GM21576 (cell line): Measurements from ENCODE around the gene GPHN.

ENCODE experiments used
- ATAC-seq: cut with Tn5 transposase; IDR thresholded peaks from one replicate; pipeline ENCODE4 v1.9.1; 2021; ENCODE audit warnings: mild to moderate bottlenecking, moderate library complexity; ENCODE audit not compliant: unreplicated experiment

The GPHN gene

DNA sequence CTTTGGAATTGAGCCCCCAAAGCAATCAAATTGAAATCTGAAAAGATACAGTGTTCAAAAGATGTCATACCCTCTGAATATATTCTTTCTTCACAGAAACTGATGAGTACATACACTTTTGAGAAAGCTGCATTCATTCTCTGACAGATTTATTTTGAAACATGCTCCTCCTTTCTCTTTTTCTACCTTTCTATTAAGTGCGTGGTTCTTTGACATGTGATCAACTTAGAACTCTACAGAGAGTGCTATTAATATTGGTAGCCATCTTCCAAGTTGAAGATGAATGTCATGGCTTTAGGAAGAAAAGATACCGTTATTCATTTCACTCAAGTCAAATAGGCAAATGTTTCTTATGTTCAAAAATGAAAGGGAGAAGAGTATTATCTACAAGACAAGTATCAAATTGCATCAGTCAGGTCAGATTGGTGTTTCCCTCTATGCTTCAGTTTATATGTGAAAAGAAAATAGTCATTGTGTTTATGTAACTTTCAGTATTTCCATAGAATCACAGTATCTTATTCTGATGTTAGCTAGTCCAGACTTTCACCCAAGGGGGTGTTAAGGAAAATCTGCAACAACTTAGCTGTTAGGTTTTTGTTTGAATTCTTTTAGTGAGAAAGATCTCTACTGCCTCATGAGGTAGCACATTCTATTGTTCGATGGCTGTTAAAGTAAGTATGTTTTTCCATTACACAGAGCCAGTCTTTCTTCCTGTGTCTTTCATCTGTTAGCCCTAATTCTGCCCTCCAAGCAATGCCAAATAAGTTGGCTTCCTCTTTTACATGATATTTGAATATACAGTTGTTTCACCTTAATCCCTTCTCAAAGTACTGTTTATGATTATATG, 625.9 kb downstream of the GPHN start:
- ATAC-seq, result no peak

DNA sequence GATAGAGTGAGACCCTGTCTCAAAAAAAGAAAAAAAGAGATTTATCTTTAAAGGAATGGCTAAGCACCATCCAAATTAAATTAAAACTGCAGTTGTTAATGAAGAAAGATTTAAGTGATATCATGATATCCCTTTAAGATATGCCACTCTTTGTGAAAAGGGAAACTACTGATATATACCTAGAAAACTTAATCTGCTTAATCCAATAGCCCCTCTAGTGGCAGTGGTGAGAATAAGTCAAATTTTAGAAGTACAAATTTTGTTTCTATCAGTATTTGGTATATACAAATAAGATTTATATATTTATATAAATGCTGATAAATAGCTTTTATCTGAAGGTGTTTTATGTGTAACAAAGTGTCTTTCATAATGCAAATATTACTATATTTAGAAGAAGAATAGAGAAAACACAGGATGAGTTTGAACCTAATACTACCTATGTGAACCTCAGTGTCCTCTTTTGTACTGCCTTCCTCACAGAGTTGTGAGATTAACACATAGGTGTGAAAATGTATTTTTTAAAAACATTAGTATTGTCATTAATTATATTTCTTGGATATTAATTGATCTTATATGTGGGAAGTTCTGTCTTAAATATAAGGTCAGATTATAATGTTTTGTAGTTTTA, 629.9 kb downstream of the GPHN start:
- no peak for ATAC-seq

DNA sequence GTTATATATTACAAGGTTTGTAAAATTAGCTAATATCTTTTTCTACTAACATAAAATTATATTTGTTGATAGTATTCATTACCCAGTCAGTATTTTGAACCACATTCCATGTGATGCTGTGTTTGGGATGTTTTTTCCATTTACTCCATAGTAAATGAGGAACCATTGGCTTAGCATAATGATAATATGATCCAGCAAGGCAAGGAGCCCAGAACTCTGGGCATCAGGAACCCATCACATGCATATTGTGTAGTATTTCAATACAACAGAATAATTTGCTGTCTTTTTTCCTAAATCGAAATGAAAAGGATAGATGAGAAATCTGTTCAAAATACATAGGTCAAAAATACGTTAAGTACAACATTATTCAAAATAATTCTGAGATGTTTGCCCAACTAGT, 632.6 kb downstream of the GPHN start:
- ATAC-seq, result no peak

DNA sequence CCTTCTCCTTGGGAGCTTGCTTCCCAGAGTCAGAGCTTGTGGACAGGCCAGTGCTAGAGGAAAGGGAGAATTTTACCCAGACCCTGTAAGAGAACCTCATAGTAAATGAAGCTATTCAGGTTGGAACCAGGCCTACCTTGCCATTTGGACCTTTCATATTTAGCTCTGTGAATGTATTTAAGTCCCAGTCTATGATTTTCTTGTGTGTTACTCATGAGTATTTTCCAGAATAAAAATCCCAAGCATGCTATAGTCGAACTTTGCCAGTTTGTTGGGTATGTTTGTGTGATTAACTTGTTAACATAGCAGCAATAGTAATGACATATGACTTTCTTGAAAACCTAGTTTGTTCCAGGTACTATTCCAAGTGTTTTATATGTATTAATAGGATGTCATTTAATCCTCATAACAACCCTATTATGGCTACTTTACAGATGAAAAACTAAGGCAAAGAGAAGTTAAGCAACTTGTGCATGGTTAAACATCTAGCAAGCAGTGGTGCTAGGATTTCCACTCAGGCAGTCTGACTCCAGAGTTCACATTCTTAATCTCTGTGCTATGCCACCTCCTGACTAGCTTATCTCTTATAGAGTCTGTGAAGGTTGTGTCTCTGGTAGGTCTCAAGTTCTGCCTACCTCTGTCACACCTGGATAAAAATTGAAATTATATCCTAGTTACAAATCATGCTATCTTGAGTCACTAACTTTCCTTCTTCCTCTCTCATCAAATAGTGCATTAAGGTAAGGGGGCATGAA, 633.4 kb downstream of the GPHN start:
- ATAC-seq, result no peak

DNA sequence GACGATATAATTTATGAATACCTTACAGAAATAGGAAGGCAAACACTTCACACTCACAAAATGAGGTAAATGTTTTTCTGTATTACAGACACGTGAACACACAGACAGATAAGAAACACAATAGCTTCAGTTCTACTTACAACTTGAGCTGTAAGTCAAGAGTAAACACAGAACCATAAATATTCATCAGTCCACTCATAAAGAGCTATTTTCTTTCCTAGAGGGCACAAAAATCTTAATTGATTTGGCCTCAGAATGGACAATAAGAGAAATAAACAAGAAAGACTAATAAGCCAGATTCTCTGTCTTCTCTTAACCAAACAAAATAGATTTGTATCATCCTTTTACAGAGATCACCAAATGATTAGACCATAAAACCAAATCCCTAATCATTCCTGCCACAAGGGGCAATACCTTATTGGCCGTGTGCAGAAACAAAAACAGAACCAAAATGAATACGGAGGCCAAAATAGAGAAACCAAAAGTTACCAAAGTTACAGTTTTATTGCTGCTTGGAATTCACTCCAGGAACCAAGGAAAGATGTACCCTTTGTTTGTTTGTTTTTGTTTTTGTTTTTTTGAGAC, 643.2 kb downstream of the GPHN start:
- ATAC-seq, result no peak

DNA sequence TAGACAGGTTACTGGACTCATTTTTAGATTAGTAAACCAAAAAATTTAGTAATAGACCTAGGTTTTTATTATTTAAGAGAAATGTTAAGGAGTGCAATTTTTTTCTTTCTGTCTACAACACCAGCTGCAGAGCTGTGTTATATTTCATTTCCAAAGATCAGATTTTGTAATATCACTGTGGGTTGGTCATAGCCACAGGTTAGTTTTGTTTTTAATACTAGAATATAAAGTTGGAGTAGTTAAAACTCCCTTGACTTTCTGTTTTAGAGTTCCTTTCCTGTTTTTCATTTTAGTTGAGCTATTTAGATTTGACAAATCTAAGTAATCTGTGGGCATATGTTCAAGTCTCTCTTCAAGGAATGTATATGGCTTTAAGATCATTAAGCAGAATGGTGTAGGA, 650.6 kb downstream of the GPHN start:
- no peak for ATAC-seq

DNA sequence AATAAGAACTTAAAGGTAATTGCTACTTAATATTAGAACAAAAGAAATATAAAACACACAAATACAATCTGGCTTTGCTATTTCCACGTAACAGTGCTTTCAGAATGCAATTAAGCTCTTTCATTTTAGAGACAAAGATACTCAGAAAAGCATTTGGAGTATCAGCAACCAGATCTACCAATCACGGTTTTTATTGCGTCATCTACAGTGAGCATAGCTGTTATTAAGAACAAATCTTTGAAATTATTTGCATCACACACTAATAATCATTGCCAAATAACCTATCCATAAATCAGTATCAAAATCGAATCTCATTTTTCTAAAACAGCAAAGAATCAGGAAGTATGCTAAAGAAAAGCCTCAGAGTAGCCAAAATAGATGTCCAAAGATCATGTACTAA, 654.4 kb downstream of the GPHN start:
- no peak for ATAC-seq

DNA sequence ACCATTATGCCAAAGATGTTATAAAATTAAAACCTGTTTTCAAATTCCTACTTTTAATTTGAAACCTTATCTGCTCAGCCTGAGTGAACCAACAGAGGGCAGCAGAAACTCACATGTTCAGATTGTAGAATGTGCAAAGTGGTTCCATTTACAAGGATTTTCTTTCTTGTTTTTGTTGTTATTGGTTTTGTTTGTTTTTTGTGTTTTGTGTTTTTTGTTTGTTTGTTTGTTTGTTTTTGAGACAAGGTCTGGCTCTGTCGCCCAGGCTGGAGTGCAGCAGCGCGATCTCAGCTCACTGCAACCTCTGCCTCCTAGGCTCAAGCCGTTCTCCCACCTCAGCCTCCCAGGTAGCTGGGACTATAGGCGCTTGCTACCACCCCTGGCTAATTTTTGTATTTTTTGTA, 658.5 kb downstream of the GPHN start:
- ATAC-seq, result no peak

DNA sequence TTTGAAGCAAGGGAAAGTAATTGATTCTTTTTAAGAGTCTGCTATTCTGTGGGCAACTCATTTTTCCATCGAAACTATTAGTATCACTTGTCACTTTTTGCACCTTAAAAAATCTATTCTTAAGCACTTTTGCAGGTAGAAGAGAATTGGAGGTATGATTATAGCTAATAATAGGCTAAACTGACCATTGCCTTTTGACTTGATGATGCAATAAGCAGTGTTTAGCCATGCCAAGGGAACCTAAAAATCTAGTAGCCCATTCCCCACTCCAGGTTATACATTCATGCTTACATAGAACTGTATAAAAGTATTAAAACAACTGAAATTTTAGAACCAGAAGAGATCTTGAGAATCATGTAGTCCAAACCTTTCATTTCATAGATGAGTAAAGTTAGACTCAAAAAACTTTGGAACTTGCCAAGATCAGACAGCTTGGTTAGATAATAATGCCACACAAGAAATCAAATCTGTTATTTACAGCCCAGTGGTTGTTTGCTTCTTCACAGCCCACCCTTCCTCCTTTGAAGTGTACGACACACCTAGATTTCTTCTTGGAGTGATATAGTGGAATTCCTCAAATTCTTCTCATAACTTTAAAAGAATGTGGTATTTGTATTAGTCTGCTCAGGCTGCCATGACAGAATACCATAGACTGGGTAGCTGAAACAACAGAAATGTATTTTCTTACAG, 659.6 kb downstream of the GPHN start:
- ATAC-seq, result no peak

DNA sequence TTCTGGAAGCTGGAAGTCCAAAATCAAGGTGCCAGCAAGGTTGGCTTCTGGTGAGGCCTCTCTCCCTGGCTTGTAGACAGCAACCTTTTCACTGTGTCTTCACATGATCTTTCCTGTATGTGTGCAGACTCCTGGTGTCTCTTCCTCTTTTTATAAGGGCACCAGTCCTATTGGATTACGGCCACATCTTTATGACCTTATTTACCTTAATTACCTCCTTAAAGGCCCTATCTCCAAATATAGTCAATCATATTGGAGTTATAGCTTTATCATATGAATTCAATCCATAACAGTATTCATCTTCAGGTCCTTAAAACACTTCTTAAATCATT, 660.1 kb downstream of the GPHN start:
- ATAC-seq, result no peak

DNA sequence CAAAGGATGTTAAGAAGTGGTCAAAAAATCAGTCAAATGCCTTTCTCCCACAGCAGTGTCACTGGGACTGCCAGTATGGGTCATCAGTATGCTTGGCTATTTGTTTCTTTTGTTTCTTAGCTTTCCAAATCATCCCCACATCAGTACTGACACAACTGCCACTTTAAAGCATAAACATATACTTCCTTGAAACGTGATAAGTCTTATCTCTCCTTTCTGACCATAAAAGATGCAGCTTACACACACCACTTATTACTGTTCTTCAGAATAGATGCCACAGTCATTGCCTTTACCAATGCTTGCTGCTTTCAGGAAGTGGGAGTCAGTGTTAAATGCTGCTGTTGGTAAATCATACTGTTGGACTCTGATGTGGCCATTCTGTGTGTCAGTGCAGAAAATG, 662.7 kb downstream of the GPHN start:
- no peak for ATAC-seq

DNA sequence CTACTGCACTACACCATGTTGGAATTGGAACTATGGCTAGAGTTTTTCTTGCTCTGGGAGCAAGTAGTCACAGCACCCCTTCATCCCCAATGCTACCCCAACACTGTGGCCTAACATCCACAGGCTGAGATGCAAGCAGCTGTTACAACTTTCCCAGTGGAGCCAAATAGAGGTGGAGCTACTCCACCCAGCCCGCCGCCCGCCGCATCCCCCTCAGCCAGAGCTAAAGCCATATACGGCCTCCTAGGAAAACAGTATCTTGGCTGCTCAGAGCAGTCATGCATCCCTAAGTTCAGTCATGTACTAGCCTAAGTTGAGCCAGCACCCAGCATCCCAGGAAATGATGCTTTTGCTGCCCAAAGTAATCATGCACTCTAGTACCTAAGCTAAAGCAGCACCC, 664.1 kb downstream of the GPHN start:
- no peak for ATAC-seq

DNA sequence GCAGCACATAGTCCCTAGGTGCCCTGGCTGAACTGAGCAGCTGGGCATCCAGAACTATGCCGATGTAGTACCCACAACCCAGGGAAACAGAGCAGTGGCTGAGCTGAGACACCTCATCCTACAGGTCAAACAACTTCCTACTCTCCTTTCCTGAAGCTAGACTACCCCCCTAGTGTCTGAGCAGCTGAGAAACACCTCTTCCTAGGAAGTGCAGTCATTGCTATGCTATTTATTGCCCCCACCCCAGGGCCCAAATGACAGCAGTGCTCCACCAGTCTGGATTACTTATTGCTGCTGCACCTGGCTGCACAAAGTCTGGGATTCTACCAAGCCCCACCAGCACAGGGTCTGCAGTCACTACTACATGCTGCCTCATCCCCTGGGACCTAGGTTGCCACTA, 664.6 kb downstream of the GPHN start:
- no peak for ATAC-seq

DNA sequence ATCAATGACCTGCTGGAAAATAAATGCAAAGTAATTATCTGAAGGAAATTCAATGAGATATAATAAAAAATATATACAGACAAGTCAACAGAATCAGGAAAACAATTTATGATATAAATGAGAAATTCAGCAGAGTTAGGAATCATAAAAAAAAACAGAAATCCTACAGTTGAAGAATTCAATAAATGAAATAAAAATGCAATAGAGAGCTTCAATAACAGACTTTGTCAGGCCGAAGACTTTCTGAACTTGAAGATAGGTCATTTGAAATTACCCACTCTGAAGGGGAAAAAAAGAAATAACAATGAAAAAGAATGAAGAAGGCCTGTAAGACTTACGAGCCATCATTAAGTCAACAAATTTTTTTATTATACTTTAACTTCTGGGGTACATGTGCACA, 665.8 kb downstream of the GPHN start:
- no peak for ATAC-seq

DNA sequence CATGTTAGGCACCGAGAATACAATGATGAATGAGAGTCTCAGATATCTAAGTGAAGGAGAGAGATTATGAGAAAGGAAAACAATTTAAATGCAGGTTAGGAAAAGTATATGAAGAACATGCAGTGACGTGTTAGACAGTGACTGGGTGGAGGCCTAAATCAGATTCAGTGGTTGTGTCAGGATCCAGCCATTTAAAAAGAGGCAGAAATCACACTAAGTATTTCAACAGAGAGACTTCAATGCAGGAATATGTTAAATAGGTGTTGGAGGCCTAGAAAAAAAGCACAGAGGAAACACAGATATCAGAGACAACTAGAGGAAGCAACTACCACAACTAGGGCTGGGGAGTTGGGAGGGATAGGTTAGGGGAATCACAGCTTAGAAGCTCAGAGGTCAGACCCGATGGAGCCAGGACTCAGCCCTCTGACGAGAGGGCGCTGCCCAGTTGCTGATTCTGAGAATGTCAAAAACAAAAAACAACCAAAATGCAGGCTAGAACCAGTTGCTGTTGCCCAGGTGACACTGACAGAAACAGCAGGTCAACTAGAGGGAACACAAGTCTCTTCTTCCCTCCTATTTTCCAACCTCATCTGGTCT, 678.3 kb downstream of the GPHN start:
- no peak for ATAC-seq

DNA sequence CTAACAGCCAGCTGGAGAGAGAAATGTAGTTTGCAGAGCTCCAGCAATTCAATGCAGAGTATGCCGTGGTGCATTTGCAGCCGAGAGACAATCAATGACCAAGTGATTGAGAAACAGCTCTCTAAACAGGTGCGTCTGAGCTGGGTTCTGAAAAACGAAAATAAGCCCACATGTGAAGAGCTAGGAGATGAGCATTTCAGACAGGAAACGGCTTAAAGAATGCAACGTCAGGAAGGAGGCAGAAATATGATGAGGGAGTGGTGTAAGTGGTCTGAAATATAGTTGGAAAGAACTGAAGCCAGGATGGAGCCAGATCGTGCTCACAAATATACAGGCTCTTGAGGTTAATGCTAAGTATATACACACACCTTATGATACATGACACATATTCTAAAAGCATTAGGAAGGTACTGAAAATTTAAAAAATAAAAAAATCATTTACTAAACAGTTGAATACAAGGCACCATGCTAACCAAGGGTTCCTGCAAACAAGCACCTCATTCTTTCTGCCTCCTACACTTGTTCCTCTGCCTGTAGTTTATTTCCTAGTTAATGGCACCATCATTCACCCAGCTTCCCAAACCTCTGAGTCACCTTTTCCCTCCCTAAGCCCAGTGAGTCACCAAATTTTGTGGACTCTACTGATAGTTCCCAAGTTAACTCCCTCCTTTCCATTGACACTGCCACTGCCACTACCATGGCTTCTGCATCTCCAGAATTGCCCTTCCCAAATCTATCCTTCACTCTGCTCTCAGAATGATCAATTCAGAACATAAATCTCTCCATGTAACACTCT, 679.0 kb downstream of the GPHN start:
- no peak for ATAC-seq

DNA sequence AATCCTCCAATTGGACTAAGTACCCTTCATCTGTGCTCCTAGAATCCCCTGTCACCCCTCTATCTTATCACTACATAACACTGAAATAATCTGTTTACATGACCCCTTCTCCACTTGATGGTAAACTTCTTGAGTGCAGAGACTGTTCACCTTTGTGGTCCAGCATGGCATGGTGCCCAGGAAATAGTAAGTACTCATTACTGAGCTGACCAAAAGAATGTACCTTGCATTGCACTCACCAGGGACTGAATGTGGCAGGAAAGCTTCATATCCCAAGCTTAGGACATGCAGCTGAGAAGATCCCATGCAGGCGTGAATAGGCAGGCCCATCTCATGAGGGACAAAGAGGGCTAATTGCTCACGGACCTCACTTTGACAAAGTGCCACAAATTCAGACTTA, 679.9 kb downstream of the GPHN start:
- no peak for ATAC-seq

DNA sequence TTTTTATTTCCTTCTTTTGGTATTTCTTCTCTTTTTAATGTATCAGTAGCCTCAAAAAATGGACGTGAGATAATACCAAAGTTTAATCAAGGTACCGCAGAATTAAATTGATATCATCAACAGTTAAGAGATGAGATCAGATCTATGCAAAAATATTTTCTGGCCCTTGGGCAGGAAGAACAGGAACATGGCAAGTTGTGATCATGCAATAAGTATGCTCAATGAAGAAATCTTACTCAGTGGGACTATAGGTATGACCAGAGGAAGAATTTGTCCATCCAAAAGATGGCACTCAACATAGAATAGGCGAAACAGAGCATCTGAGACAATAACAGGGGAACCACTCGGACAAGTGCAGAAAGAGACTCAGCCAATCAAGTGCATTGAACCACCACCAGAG, 680.4 kb downstream of the GPHN start:
- ATAC-seq, result no peak

DNA sequence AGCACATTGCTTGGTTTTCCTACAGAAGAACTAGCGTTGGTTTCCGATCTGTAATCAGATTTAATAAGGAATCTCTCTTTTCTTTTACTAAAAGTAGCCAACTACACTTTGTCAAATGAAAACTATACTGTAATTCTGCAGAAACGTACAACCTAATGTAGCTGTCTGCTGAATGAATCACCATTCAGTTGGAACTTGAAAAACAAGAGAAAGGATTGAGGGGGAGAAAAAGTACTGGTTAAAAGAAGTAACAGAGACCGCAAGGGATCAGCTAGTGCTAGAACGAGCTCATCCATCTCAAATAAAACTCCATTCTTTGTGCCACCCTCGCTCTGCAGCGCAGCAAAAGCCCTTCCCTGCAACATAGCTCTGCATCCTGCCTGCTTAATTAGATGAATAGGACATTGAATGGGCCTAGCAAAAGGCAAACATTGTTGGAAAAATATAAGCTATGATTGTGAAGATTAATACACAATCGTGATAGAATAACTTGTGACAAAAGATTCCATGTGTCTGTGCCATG, 683.9 kb downstream of the GPHN start:
- no peak for ATAC-seq

DNA sequence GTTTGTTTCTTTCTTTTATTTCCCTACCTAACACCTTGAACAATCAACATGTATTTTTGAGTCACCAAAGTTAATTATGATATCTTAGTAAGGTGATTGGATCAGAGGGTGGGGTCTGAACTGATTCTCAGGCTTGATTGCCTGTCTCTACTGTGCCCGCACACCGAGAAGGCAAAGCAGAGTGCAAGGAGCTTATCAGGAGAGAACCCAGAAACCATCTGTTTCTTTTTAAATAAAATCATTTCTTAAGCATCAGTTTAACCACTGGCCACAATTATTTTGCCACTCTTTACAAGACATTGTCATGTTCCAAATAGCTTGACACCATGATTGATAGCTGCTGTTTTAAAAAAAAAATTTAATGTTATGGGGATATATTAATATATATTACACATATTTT, 684.4 kb downstream of the GPHN start:
- ATAC-seq, result no peak
